CD4-positive, alpha-beta T cell treated with Interleukin-4 for 4 hours (primary cell): ENCODE measurements around the gene PCDHB14.
"Not testable (repeated sequence)": the region's sequence is repeated elsewhere in the genome, so short reads cannot be mapped to it uniquely, and the experiment has no call there.

Source experiments
- DNase-seq: peaks from one replicate; pipeline ENCODE4 v3.0.0-alpha.2; 2020

PCDHB14 gene

GRCh38 chr5:141210849-141211248 lies 12.3 kb upstream of the PCDHB14 start:
- not testable (repeated sequence) for DNase-seq

DNA sequence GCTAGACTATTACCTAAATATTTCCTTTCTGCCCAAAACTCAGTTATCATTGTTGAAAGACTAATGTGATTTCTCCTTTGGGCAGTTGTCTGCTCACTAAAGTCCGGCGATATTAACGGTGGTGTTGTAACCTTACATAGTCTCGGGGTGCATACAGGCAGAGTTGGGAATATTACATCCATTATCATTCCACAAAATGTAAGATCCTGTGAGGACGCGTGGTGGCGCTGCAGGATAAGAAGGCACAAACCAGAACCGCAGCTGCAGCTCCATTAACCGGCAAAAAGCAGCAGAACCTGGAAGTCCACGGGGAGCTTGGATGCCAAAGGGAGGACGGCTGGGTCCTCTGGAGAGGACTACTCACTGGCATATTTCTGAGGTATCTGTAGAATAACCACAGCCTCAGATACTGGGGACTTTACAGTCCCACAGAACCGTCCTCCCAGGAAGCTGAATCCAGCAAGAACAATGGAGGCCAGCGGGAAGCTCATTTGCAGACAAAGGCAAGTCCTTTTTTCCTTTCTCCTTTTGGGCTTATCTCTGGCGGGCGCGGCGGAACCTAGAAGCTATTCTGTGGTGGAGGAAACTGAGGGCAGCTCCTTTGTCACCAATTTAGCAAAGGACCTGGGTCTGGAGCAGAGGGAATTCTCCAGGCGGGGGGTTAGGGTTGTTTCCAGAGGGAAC lies 9.3 kb upstream of the PCDHB14 start, which contains the start of gene PCDHB13:
Gene PCDHB13, plus strand, starts transcription at position 264 of the 684 bp plus-strand sequence. Its CDS starts 205 bp downstream, at position 469.
- not testable (repeated sequence) for DNase-seq

DNA sequence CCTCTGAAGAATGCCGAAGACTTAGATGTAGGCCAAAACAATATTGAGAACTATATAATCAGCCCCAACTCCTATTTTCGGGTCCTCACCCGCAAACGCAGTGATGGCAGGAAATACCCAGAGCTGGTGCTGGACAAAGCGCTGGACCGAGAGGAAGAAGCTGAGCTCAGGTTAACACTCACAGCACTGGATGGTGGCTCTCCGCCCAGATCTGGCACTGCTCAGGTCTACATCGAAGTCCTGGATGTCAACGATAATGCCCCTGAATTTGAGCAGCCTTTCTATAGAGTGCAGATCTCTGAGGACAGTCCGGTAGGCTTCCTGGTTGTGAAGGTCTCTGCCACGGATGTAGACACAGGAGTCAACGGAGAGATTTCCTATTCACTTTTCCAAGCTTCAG lies 8.6 kb upstream of the PCDHB14 start:
- not testable (repeated sequence) for DNase-seq

DNA sequence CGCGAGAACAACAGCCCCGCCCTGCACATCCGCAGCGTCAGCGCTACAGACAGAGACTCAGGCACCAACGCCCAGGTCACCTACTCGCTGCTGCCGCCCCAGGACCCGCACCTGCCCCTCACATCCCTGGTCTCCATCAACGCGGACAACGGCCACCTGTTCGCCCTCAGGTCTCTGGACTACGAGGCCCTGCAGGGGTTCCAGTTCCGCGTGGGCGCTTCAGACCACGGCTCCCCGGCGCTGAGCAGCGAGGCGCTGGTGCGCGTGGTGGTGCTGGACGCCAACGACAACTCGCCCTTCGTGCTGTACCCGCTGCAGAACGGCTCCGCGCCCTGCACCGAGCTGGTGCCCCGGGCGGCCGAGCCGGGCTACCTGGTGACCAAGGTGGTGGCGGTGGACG lies 7.6 kb upstream of the PCDHB14 start:
- not testable (repeated sequence) for DNase-seq

GRCh38 chr5:141216035-141216434 lies 7.1 kb upstream of the PCDHB14 start:
- DNase-seq, result not testable (repeated sequence)

DNA sequence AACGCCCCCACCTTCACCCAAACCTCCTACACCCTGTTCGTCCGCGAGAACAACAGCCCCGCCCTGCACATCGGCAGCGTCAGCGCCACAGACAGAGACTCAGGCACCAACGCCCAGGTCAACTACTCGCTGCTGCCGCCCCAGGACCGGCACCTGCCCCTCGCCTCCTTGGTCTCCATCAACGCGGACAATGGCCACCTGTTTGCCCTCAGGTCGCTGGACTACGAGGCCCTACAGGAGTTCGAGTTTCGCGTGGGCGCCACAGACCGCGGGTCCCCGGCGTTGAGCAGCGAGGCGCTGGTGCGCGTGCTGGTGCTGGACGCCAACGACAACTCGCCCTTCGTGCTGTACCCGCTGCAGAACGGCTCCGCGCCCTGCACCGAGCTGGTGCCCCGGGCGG lies 1.7 kb downstream of the PCDHB14 start:
- DNase-seq, result not testable (repeated sequence)

- DNase-seq, result not testable (repeated sequence)
Measured at GRCh38 chr5:141225421-141225820, 2.3 kb downstream of the PCDHB14 start.

DNA sequence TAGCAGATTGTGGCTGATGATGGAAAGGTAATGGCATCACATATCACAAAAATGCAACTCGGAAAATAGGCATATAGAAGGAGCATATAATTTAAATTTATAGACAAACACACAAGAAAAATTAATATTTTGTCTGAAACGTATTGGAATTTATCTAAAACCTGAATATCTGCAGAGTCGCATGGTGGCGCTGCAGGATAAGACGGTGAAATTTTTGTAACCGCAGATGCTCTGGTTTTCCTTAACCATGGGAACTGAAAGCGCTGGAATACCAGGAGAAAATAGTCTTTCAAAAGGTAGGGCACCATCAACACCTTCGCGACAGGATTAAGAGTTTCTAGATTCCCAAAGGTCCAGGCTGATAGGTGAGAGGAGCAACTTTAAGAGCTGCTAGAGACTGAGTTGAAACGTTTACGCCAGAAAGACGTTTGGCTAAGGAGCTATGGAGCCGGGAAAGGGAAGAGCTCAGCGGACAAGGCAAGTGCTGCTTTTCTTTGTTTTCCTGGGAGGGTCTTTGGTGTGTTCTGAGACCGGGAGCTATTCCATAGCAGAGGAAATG lies 11.0 kb downstream of the PCDHB14 start:
- DNase-seq, result no peak

- not testable (repeated sequence) for DNase-seq
Measured at GRCh38 chr5:141235922-141236321, 12.8 kb downstream of the PCDHB14 start.

- no peak for DNase-seq
Measured at GRCh38 chr5:141236516-141237313, 13.6 kb downstream of the PCDHB14 start.

- DNase-seq, result no peak
Measured at GRCh38 chr5:141241496-141241895, 18.4 kb downstream of the PCDHB14 start.

- no peak for DNase-seq
Measured at GRCh38 chr5:141245250-141245717, 22.1 kb downstream of the PCDHB14 start, which contains the start of gene PCDHB15. PCDHB15 (plus strand) TSS chr5:141245395; CDS start chr5:141245579, 184 bp downstream.

GRCh38 chr5:141246971-141247370 lies 23.8 kb downstream of the PCDHB14 start:
- DNase-seq, result not testable (repeated sequence)

DNA sequence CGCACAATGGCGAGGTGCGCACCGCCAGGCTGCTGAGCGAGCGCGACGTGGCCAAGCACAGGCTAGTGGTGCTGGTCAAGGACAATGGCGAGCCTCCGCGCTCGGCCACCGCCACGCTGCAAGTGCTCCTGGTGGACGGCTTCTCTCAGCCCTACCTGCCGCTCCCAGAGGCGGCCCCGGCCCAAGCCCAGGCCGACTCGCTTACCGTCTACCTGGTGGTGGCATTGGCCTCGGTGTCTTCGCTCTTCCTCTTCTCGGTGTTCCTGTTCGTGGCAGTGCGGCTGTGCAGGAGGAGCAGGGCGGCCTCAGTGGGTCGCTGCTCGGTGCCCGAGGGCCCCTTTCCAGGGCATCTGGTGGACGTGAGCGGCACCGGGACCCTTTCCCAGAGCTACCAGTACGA lies 24.3 kb downstream of the PCDHB14 start:
- DNase-seq, result not testable (repeated sequence)

DNA sequence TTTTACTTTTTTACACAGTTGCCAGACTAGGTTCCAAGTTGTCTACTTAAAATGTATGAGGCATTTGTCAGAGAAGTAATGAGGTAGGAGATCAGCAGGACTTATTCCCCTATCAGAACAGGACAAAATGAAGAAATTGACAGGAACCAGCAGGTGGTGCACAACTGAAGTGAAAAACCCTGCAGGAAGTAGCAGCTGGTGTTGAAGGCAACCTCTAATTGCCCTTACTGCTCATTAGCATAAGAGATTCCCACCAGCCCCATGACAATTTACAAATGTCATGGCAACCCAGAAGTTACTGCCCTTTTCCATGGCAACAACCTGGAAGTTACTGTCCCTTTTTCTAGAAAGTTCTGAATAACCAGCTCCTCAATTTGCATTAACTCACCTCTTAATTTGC lies 27.4 kb downstream of the PCDHB14 start:
- DNase-seq, result no peak

- DNase-seq, result no peak
Measured at GRCh38 chr5:141258464-141258863, 35.3 kb downstream of the PCDHB14 start.

GRCh38 chr5:141258948-141259347 lies 35.8 kb downstream of the PCDHB14 start:
- no peak for DNase-seq

- DNase-seq, result no peak
Measured at GRCh38 chr5:141260458-141261237, 37.5 kb downstream of the PCDHB14 start.

DNA sequence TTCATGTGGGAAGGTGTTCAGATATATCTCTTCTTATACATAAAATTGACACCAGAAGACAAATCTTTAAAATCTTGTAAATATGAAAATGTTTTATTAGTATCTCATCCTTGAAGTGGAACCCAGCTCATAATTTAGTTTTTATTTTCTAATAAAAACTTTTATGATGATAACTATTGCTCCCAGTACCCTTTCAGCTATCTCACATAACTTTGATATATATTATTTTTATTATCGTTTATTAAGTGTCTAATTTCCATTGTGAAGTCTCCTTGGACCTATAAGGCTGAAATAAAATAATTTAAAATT lies 38.0 kb downstream of the PCDHB14 start:
- no peak for DNase-seq

DNA sequence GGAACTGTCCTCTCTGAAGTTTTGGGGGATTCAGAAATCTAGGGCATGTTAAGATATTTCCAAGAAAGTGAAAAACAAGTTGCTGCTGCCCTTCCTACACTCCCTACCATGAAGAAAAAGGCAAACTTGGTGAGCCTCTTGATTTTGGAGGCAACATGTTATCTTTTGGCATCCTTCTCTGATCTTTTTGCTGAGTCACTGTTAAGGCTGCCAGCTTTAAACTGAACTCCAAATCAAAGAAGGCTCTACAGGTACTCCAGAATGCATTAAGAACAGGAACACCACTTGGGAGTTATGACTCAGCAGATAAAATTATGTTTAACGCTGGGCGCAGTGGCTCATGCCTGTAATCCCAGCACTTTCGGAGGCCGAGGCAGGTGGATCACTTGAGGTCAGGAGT lies 46.1 kb downstream of the PCDHB14 start:
- no peak for DNase-seq

GRCh38 chr5:141272906-141273305 lies 49.8 kb downstream of the PCDHB14 start:
- DNase-seq, result no peak
